DOHH2 (cell line): Measurements from ENCODE around the gene RAB3A.

Experiments used
- H3F3A ChIP-seq: fragments of 200-600 bp; sonication (generic), shearing (Covaris generic); 2 replicates; pipeline ENCODE4 v1.6.0; 2016; ENCODE audit warnings: antibody characterized with exemption, mild to moderate bottlenecking; ENCODE audit not compliant: control insufficient read depth, insufficient read depth
- H3K27ac ChIP-seq: fragments of 200-600 bp; sonication (generic); 2 replicates; pipeline ENCODE4 v1.5.1; 2014; ENCODE audit warnings: low read depth, mild to moderate bottlenecking, low read length, moderate library complexity
- H3K27me3 ChIP-seq: fragments of 200-600 bp; sonication (generic); 2 replicates; pipeline ENCODE4 v1.6.1; 2014; ENCODE audit warnings: mild to moderate bottlenecking, low read length, mixed read lengths; ENCODE audit not compliant: control insufficient read depth
- H3K36me3 ChIP-seq: fragments of 200-600 bp; sonication (generic); 2 replicates; pipeline ENCODE4 v1.6.1; 2014; ENCODE audit warnings: mild to moderate bottlenecking, low read length, moderate library complexity, mixed read lengths; ENCODE audit not compliant: control insufficient read depth
- H3K4me1 ChIP-seq: fragments of 200-600 bp; sonication (generic); 2 replicates; pipeline ENCODE4 v1.6.1; 2014; ENCODE audit warnings: mild to moderate bottlenecking, low read length, mixed read lengths; ENCODE audit not compliant: control insufficient read depth
- H3K4me2 ChIP-seq: fragments of 200-600 bp; sonication (generic); 2 replicates; pipeline ENCODE4 v1.6.0; 2014; ENCODE audit warnings: mild to moderate bottlenecking, low read length, moderate library complexity
- H3K4me3 ChIP-seq: fragments of 200-600 bp; sonication (generic); 2 replicates; pipeline ENCODE4 v1.5.1; 2014; ENCODE audit warnings: mild to moderate bottlenecking, low read length, mixed read lengths
- H3K79me2 ChIP-seq: fragments of 200-600 bp; sonication (generic); 2 replicates; pipeline ENCODE4 v1.6.1; 2014; ENCODE audit warnings: mild to moderate bottlenecking, low read length, mixed read lengths; ENCODE audit not compliant: control insufficient read depth
- H3K9me2 ChIP-seq: fragments of 200-600 bp; sonication (generic); replicated peaks from 2 replicates; pipeline ENCODE4 v1.6.1; 2014; ENCODE audit warnings: mild to moderate bottlenecking, low read length, mixed read lengths; ENCODE audit not compliant: control insufficient read depth
- H3K9me3 ChIP-seq: fragments of 200-600 bp; sonication (generic); 2 replicates; pipeline ENCODE4 v1.6.1; 2014; ENCODE audit warnings: antibody characterized with exemption, low read length, mixed read lengths; ENCODE audit not compliant: control insufficient read depth, insufficient read depth
- H4K20me1 ChIP-seq: fragments of 200-600 bp; sonication (generic); 2 replicates; pipeline ENCODE4 v1.6.0; 2014; ENCODE audit warnings: low read depth, mild to moderate bottlenecking, antibody characterized with exemption, low read length, moderate library complexity; ENCODE audit not compliant: control insufficient read depth, insufficient read depth
- CTCF ChIP-seq: fragments of 200-600 bp; sonication (generic); IDR thresholded peaks from one replicate; pipeline ENCODE4 v1.5.1; 2014; ENCODE audit warnings: antibody characterized with exemption, mild to moderate bottlenecking, low read depth, low read length; ENCODE audit not compliant: poor library complexity, severe bottlenecking
- EZH2phosphoT487 ChIP-seq: fragments of 200-600 bp; sonication (generic); IDR thresholded peaks from 2 replicates; pipeline ENCODE4 v1.6.1; 2017; ENCODE audit warnings: borderline replicate concordance, mild to moderate bottlenecking, antibody characterized with exemption, low read length, moderate library complexity, mixed read lengths

The RAB3A gene

DNA sequence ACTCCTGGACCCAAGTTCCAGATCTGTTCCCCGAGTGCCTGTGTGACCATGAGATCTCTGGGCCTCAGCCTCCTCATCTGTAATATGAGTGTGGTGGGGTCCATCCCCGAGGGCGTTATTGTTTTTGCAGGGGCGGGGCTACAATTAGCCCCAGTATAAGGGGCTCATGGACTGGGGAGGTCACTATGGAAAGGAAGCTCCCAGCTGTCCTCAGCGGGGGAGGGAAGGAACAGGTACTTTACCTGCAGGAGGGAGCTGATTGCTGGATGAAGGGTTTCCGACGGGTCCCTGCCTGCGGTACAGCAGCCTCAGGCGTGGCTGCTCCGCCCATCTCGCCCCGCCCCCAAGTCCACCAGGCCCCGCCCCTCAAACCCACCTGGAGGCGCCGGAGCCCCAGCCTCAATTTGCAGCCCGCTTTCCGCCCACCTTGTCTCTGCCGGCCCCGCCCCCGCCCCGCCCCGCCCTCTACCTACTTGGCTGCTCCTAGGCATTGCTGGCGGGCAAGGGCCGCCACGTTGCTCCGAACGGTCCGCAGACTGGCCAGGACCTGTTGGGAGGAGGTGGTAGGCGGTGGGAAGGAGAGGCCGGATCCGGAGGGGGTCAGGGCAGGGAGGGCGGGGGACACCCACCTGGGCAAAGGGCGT lies 16.9 kb upstream of the RAB3A start:
- Histone ChIP-seq H3K27ac (no peak overlapping the region), H3K27me3 (peaks cover 49% of the 10 kb centered on the region), H3K4me2 (no peak overlapping the region), H4K20me1 (peaks cover 2% of the 10 kb centered on the region; the same call in 1 of the 2 replicates), H3K36me3 (no peaks in the 10 kb centered on the region), H3K4me3 (no peak overlapping the region), H3K9me3 (no peaks in the 10 kb centered on the region), H3F3A (no peaks in the 10 kb centered on the region), H3K4me1 (peaks cover 19% of the 10 kb centered on the region), H3K79me2 (no peaks in the 10 kb centered on the region), H3K9me2 (no peaks in the 10 kb centered on the region)
- TF ChIP-seq EZH2phosphoT487 (no peak), CTCF (no peak)

GRCh38 chr19:18219911-18220631 lies 16.2 kb upstream of the RAB3A start:
- no peaks in the 10 kb centered on the region for H4K20me1 ChIP-seq
- H3K9me3 ChIP-seq = no peaks in the 10 kb centered on the region
- H3K36me3 ChIP-seq = no peaks in the 10 kb centered on the region
- no peaks in the 10 kb centered on the region for H3K9me2 ChIP-seq
- TF ChIP-seq EZH2phosphoT487 = no peak
- TF ChIP-seq CTCF = no peak
- no peaks in the 10 kb centered on the region for H3F3A ChIP-seq
- no peak overlapping the region for H3K4me3 ChIP-seq
- H3K4me1 ChIP-seq = peaks cover 13% of the 10 kb centered on the region
- peaks cover 44% of the 10 kb centered on the region for H3K27me3 ChIP-seq
- no peak overlapping the region for H3K27ac ChIP-seq
- H3K79me2 ChIP-seq = no peaks in the 10 kb centered on the region
- no peak overlapping the region for H3K4me2 ChIP-seq

DNA sequence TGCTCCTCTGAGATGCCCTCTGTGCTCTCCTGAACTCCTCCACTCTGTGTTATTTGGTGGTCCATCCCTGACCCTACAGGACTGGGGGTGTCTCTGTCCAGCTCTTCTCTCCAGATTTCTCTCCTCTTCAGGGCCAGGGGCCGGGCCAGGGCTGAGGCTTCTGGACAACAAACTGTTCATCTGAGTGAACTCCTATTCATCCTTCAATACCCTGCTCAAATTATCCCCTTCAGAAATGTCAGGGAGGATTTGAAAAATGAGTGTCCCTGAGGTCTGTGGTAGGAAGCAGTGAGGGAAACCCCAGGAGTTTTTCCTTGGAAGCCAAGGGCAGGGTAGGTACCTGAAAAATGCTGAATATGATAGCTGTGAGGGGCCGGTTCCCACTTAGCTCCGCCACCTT lies 14.8 kb upstream of the RAB3A start:
- H3K9me2 ChIP-seq = no peaks in the 10 kb centered on the region
- TF ChIP-seq CTCF (no peak), EZH2phosphoT487 (no peak)
- H3K4me3 ChIP-seq = no peak overlapping the region

More for the DNA sequence above, 14.8 kb upstream of the RAB3A start:
- H3K27me3 ChIP-seq = peaks cover 35% of the 10 kb centered on the region
- no peaks in the 10 kb centered on the region for H3K36me3 ChIP-seq
- H3K9me3 ChIP-seq = no peaks in the 10 kb centered on the region
- H3K4me1 ChIP-seq = no peaks in the 10 kb centered on the region
- no peaks in the 10 kb centered on the region for H4K20me1 ChIP-seq
- no peak overlapping the region for H3K27ac ChIP-seq
- H3F3A ChIP-seq = no peaks in the 10 kb centered on the region
- H3K79me2 ChIP-seq = no peaks in the 10 kb centered on the region
- no peak overlapping the region for H3K4me2 ChIP-seq
